ENCODE measurements around the gene GMPR2. TPM values are rescaled to one million over a fixed set of nuclear protein-coding genes. Genes with fewer than 3 reads are reported as not detected.

The GMPR2 gene
- total and polyA plus RNA-seq, 2 of the 13 experiments (the other 11 are each of a cell fraction or from before 2014, with no cell fraction given) = 210 to 273 TPM

DNA sequence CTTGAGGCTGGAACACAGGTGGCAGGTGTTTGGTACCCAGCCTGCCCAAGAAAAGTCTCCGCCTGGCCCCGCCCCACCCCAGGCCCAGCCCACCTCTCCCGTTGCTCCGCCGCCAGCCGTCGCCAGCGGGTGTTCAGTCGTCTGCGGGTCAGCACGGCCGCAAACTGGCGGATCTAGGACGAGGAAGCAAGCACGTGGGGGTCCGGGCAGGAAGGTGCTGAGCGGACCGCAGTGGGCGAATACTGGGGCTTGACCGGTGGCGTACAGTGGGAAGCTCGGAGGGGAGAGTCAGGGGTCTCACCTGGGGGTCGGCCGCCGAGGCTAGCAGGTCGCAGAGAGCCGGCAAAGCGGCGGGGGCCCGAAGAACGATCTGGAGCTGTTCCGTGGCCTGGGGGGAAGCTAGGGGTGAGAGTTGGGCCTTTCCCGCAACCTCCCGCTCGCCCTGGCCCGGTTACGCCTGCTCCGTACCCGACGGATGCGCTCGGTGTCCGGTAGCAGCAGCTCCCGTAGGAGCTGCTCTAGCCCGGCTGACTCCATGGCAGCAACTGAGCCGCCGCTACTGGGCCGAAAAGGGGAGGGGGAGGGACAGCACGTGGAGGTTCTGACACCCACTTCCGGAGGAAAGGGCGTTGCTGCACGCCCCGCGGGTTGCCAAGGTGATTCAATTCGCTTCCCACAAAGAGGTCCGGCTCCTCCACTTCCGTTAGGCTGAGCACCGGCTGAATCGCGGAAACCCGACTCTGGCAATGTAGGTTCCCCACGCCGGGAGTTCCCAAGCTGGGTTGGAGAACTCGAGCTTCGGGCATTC lies 44.3 kb upstream of the GMPR2 start, which contains the start of gene IPO4 (continued):
- no peak for TF ChIP-seq ATM (IDR thresholded peaks at IDR 0.05; ENCODE audit: borderline replicate concordance)
- peak; percentile 80; the same call in 1 of the 2 replicates for TF ChIP-seq NCOA2 (CRISPR knock-in tag; IDR thresholded peaks at IDR 0.05)
- peak; percentile 91 for TF ChIP-seq ZNF451 (CRISPR knock-in tag; IDR thresholded peaks at IDR 0.05)
- TF ChIP-seq ATAD3A (CRISPR knock-in tag; IDR thresholded peaks at IDR 0.05) = peak; percentile 91; the same call in 1 of the 2 replicates
- TF ChIP-seq ZNF33B (CRISPR knock-in tag; IDR thresholded peaks at IDR 0.05) = peak; percentile 98
- TF ChIP-seq NR1H2 (CRISPR knock-in tag; IDR thresholded peaks at IDR 0.05; ENCODE audit: borderline replicate concordance, low read depth) = peak; percentile 74; the same call in 1 of the 2 replicates
- TF ChIP-seq SIX4 (CRISPR knock-in tag; IDR thresholded peaks at IDR 0.05) = peak; percentile 90
- TF ChIP-seq ZNF224 (CRISPR knock-in tag; IDR thresholded peaks at IDR 0.05) = peak; percentile 98
- peak; percentile 99 for TF ChIP-seq KDM2A (CRISPR knock-in tag; IDR thresholded peaks at IDR 0.05; ENCODE audit: borderline replicate concordance, low read depth)
- TF ChIP-seq, protein P1, sequence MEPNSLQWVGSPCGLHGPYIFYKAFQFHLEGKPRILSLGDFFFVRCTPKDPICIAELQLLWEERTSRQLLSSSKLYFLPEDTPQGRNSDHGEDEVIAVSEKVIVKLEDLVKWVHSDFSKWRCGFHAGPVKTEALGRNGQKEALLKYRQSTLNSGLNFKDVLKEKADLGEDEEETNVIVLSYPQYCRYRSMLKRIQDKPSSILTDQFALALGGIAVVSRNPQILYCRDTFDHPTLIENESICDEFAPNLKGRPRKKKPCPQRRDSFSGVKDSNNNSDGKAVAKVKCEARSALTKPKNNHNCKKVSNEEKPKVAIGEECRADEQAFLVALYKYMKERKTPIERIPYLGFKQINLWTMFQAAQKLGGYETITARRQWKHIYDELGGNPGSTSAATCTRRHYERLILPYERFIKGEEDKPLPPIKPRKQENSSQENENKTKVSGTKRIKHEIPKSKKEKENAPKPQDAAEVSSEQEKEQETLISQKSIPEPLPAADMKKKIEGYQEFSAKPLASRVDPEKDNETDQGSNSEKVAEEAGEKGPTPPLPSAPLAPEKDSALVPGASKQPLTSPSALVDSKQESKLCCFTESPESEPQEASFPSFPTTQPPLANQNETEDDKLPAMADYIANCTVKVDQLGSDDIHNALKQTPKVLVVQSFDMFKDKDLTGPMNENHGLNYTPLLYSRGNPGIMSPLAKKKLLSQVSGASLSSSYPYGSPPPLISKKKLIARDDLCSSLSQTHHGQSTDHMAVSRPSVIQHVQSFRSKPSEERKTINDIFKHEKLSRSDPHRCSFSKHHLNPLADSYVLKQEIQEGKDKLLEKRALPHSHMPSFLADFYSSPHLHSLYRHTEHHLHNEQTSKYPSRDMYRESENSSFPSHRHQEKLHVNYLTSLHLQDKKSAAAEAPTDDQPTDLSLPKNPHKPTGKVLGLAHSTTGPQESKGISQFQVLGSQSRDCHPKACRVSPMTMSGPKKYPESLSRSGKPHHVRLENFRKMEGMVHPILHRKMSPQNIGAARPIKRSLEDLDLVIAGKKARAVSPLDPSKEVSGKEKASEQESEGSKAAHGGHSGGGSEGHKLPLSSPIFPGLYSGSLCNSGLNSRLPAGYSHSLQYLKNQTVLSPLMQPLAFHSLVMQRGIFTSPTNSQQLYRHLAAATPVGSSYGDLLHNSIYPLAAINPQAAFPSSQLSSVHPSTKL (CRISPR knock-in tag; IDR thresholded peaks at IDR 0.05) = peak; percentile 93
- TF ChIP-seq ZSCAN12 (CRISPR knock-in tag; IDR thresholded peaks at IDR 0.05) = peak; percentile 76; the same call in 1 of the 2 replicates
- TF ChIP-seq, protein P2, sequence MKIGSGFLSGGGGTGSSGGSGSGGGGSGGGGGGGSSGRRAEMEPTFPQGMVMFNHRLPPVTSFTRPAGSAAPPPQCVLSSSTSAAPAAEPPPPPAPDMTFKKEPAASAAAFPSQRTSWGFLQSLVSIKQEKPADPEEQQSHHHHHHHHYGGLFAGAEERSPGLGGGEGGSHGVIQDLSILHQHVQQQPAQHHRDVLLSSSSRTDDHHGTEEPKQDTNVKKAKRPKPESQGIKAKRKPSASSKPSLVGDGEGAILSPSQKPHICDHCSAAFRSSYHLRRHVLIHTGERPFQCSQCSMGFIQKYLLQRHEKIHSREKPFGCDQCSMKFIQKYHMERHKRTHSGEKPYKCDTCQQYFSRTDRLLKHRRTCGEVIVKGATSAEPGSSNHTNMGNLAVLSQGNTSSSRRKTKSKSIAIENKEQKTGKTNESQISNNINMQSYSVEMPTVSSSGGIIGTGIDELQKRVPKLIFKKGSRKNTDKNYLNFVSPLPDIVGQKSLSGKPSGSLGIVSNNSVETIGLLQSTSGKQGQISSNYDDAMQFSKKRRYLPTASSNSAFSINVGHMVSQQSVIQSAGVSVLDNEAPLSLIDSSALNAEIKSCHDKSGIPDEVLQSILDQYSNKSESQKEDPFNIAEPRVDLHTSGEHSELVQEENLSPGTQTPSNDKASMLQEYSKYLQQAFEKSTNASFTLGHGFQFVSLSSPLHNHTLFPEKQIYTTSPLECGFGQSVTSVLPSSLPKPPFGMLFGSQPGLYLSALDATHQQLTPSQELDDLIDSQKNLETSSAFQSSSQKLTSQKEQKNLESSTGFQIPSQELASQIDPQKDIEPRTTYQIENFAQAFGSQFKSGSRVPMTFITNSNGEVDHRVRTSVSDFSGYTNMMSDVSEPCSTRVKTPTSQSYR (CRISPR knock-in tag; IDR thresholded peaks at IDR 0.05; ENCODE audit: borderline replicate concordance) = peak; percentile 92
- TF ChIP-seq, protein P3, sequence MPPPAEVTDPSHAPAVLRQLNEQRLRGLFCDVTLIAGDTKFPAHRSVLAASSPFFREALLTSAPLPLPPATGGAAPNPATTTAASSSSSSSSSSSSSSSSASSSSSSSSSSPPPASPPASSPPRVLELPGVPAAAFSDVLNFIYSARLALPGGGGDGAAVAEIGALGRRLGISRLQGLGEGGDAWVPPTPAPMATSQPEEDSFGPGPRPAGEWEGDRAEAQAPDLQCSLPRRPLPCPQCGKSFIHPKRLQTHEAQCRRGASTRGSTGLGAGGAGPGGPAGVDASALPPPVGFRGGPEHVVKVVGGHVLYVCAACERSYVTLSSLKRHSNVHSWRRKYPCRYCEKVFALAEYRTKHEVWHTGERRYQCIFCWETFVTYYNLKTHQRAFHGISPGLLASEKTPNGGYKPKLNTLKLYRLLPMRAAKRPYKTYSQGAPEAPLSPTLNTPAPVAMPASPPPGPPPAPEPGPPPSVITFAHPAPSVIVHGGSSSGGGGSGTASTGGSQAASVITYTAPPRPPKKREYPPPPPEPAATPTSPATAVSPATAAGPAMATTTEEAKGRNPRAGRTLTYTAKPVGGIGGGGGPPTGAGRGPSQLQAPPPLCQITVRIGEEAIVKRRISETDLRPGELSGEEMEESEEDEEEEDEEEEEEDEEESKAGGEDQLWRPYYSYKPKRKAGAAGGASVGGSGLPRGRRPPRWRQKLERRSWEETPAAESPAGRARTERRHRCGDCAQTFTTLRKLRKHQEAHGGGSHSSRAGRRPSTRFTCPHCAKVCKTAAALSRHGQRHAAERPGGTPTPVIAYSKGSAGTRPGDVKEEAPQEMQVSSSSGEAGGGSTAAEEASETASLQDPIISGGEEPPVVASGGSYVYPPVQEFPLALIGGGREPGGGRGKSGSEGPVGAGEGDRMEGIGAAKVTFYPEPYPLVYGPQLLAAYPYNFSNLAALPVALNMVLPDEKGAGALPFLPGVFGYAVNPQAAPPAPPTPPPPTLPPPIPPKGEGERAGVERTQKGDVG (CRISPR knock-in tag; IDR thresholded peaks at IDR 0.05; ENCODE audit: borderline replicate concordance) = peak; percentile 99
- TF ChIP-seq SP1 (IDR thresholded peaks at IDR 0.05) = no peak
- peak; percentile 99 for TF ChIP-seq SP1 (CRISPR knock-in tag; IDR thresholded peaks at IDR 0.05)
- no peak for TF ChIP-seq ZNF589 (CRISPR knock-in tag; conservative IDR thresholded peaks at IDR 0.05)
- no peak for TF ChIP-seq HDAC1 (CRISPR knock-in tag; IDR thresholded peaks at IDR 0.05)
